A673 (cell line): ENCODE measurements around the gene FRK. TPM values are rescaled to one million over a fixed set of nuclear protein-coding genes. Genes with fewer than 3 reads are reported as not detected.
A peak's percentile ranks its signal among the peaks of the same experiment; 100 is the strongest.

Experiments
- BruUV-seq: library from RNA; stranded (reverse); fragments of 400-500 nt; replicated peaks from 2 replicates; lab custom pipeline; 2021; lab: Mats Ljungman, UMichigan
- CTCF ChIA-PET: fragments of 300-600 bp; sonication (Branson Sonifier 250); formaldehyde crosslinking; loops from one replicate; lab custom pipeline; 2022; ENCODE audit warnings: antibody characterized with exemption; lab: Charles Lee
- POLR2A ChIA-PET: fragments of 300-600 bp; sonication (Branson Sonifier 250); formaldehyde crosslinking; loops from one replicate; lab custom pipeline; 2022; ENCODE audit warnings: antibody characterized with exemption; ENCODE audit not compliant: low non-redundant PET; lab: Charles Lee
- DNase-seq: peaks from one replicate; pipeline ENCODE4 v3.0.0-alpha.2; 2015; ENCODE audit warnings: low spot score
- H3K27ac ChIP-seq: fragments of 200-600 bp; sonication (generic); 2 replicates; pipeline ENCODE4 v1.5.1; 2016; ENCODE audit warnings: mixed run types, low read depth, mild to moderate bottlenecking, mixed read lengths, antibody characterized with exemption, low read length; ENCODE audit not compliant: poor library complexity, severe bottlenecking
- H3K27me3 ChIP-seq: fragments of 200-600 bp; sonication (generic); replicated peaks from 2 replicates; pipeline ENCODE4 v1.6.1; 2017; ENCODE audit warnings: mixed run types, low read depth, mild to moderate bottlenecking, mixed read lengths, antibody characterized with exemption, low read length; ENCODE audit not compliant: insufficient read depth, poor library complexity
- H3K36me3 ChIP-seq: fragments of 200-600 bp; sonication (generic); 2 replicates; pipeline ENCODE4 v1.6.1; 2016; ENCODE audit warnings: mixed run types, mild to moderate bottlenecking, mixed read lengths, antibody characterized with exemption, low read length; ENCODE audit not compliant: insufficient read depth, poor library complexity, severe bottlenecking
- H3K4me1 ChIP-seq: fragments of 200-600 bp; sonication (generic); 2 replicates; pipeline ENCODE4 v1.6.1; 2017; ENCODE audit warnings: mixed run types, mild to moderate bottlenecking, mixed read lengths, antibody characterized with exemption, low read length; ENCODE audit not compliant: insufficient read depth, poor library complexity, severe bottlenecking
- H3K4me3 ChIP-seq: fragments of 200-600 bp; sonication (generic); 2 replicates; pipeline ENCODE4 v1.5.1; 2016; ENCODE audit warnings: low read depth, mixed run types, mild to moderate bottlenecking, mixed read lengths, low read length; ENCODE audit not compliant: poor library complexity, severe bottlenecking
- H3K9me3 ChIP-seq: fragments of 200-600 bp; sonication (generic); 2 replicates; pipeline ENCODE4 v1.6.1; 2016; ENCODE audit warnings: mixed run types, low read depth, mild to moderate bottlenecking, mixed read lengths, antibody characterized with exemption, low read length; ENCODE audit not compliant: poor library complexity, severe bottlenecking
- EZH2 ChIP-seq: fragments of 200-600 bp; sonication (generic); IDR thresholded peaks from 2 replicates; pipeline ENCODE4 v1.6.1; 2017; ENCODE audit warnings: borderline replicate concordance, low read depth, mild to moderate bottlenecking, mixed read lengths, antibody characterized with exemption, low read length; ENCODE audit not compliant: poor library complexity, severe bottlenecking
- intact Hi-C: fragments of 100-400 bp; cut with micrococcal nuclease; formaldehyde crosslinking; loops from one replicate; pipeline ENCODE4 v1.10.0; 2022; ENCODE audit not compliant: unreplicated experiment
- total RNA-seq: library from RNA; stranded (reverse); gene quantifications from 2 replicates; pipeline ENCODE4 v1.2.3, GENCODE V29; 2021
- TF ChIP-seq, protein P1 (sequence below): fragments of 300-800, 200-600 bp; sonication (generic); conservative IDR thresholded peaks from 2 replicates; pipeline ENCODE4 v1.5.1; 2017; ENCODE audit warnings: low read depth, mild to moderate bottlenecking, antibody characterized with exemption, low read length, moderate library complexity, mixed read lengths

The FRK gene
- total RNA-seq, 1 experiment from 2014 or later = 12.3 TPM

DNA sequence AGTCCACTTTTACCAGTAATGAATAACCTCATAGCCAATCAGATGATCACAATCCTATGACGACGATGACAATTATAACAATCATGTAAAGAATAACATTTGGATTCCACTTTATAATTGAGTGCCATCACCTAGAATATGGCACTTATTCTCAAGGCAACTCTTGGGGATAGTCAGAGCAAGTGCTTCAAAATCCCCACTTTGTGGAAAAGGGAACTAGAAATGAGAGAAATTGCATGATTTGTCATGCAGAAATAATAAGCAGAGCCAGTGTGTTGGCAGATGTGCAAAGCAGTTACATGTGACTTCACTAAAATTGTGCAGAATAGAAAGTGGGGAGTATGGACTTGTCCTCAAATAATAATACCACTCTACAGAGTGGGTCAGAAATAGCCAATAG is 41.3 kb downstream of the FRK start:
- ChIA-PET POLR2A (no interaction called here), CTCF (interaction anchor here (1.1 kb wide), 1 partner anchor 41 kb away, joined by 3 read pairs; the partner anchor contains the start of gene FRK)
- peaks cover 53% of the 10 kb centered on the region for H3K4me1 ChIP-seq
- no peak overlapping the region for H3K27ac ChIP-seq
- H3K9me3 ChIP-seq = no peaks in the 10 kb centered on the region
- DNase-seq = no peak
- H3K36me3 ChIP-seq = no peaks in the 10 kb centered on the region
- BruUV-seq = no TSS peak
- intact Hi-C loops = no loop called here
- H3K27me3 ChIP-seq = no peaks in the 10 kb centered on the region
- H3K4me3 ChIP-seq = no peak overlapping the region
- TF ChIP-seq, protein P1, sequence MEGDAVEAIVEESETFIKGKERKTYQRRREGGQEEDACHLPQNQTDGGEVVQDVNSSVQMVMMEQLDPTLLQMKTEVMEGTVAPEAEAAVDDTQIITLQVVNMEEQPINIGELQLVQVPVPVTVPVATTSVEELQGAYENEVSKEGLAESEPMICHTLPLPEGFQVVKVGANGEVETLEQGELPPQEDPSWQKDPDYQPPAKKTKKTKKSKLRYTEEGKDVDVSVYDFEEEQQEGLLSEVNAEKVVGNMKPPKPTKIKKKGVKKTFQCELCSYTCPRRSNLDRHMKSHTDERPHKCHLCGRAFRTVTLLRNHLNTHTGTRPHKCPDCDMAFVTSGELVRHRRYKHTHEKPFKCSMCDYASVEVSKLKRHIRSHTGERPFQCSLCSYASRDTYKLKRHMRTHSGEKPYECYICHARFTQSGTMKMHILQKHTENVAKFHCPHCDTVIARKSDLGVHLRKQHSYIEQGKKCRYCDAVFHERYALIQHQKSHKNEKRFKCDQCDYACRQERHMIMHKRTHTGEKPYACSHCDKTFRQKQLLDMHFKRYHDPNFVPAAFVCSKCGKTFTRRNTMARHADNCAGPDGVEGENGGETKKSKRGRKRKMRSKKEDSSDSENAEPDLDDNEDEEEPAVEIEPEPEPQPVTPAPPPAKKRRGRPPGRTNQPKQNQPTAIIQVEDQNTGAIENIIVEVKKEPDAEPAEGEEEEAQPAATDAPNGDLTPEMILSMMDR = no peak
- TF ChIP-seq EZH2 = no peak

DNA sequence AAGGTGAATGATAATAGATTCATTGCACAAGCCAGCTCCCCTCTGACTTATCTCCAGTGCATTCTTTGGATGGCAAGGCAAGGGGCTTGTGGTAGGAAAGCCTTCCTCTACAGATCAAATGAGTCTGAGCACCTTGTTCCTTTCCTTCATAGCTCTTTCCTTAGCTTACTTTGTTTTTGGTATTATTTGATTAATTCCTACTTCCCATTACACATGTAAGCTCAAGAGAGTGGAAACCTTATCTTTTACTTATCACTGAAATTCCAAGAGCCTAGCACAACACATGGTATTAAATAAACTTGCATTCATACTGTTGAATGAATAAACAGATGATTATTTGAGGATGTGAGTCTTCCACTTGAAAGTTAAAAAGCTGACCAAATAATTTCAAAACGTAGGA is 41.7 kb downstream of the FRK start:
- no peak for TF ChIP-seq EZH2
- TF ChIP-seq, protein P1 = no peak
- POLR2A ChIA-PET = no interaction called here
- Histone ChIP-seq H3K27ac (peak overlapping the region; percentile 18), H3K9me3 (no peaks in the 10 kb centered on the region), H3K4me3 (no peak overlapping the region), H3K27me3 (no peaks in the 10 kb centered on the region), H3K36me3 (no peaks in the 10 kb centered on the region), H3K4me1 (peaks cover 53% of the 10 kb centered on the region)
- BruUV-seq = no TSS peak
- CTCF ChIA-PET = interaction anchor here (1.1 kb wide), 1 partner anchor 42 kb away, joined by 3 read pairs; the partner anchor contains the start of gene FRK
- no peak for DNase-seq
- intact Hi-C loops = no loop called here

DNA sequence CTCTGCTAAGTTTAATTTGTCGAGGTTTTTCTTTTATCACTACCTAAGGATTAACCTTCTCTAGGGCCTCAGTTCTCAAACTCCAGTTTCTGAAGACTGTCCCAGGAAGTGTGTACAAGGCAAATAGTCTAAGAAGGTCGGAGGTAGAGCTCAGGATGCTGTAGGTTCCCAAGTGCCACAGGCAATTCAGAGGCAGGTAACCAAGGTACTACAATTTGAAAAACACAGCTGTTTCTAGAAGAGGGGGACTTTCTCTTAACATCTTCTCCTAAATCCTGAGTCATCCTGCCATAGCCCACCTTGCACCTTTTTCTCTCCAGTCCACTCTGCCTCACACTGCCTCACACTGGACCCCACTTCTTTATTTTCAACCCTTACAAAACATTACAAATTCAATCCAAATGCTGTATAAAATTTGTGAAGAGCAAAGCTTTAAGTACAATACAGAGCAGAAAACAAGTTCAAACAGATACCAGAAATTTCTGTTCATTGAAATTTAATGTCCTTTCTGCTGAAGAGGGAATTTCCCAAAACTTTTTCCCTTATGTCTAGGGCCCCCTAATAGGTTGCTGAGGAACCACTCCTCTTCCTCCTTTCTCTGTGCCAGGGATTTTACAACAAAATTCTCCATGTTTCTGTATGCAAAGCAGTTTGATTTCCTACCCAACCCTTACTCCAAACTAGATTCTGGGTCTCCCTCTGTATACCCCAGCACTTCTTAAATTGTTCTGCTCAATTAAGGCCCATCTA is 43.0 kb downstream of the FRK start:
- no peaks in the 10 kb centered on the region for H3K9me3 ChIP-seq
- TF ChIP-seq, protein P1 = no peak
- TF ChIP-seq EZH2 = no peak
- no peak overlapping the region for H3K4me3 ChIP-seq
- H3K27ac ChIP-seq = peak overlapping the region; percentile 18
- H3K4me1 ChIP-seq = peaks cover 45% of the 10 kb centered on the region
- ChIA-PET CTCF (no interaction called here), POLR2A (interaction anchor here (0.6 kb wide), 1 partner anchor 48 kb away, joined by 3 read pairs; no protein-coding TSS in a partner anchor)
- BruUV-seq = no TSS peak
- no peaks in the 10 kb centered on the region for H3K36me3 ChIP-seq
- H3K27me3 ChIP-seq = no peaks in the 10 kb centered on the region
- DNase-seq = no peak
- intact Hi-C loops = no loop called here
